Spinal cord (tissue), 10 donors: ENCODE results near the gene WWC2. TPM values are rescaled to one million over a fixed set of nuclear protein-coding genes. Genes with fewer than 3 reads are reported as not detected.

Source experiments
- DNase-seq, 6 donors: peaks; one replicate each; pipeline versions ENCODE4 v3.0.0 to v3.0.0-alpha.2; 2013 to 2015; ENCODE audit warnings: low spot score in 6 of 6, low read depth in 4 of 6
- H3K27ac ChIP-seq: one replicate; pipeline ENCODE4 v1.5.1; 2013; ENCODE audit warnings: low read depth, low read length, control low read depth
- H3K27me3 ChIP-seq: one replicate; pipeline ENCODE4 v1.6.1; 2013; ENCODE audit warnings: low read length; ENCODE audit not compliant: control insufficient read depth, insufficient read depth
- H3K36me3 ChIP-seq: one replicate; pipeline ENCODE4 v1.6.1; 2013; ENCODE audit warnings: low read length; ENCODE audit not compliant: control insufficient read depth, insufficient read depth
- H3K4me1 ChIP-seq: one replicate; pipeline ENCODE4 v1.6.1; 2013; ENCODE audit warnings: low read length; ENCODE audit not compliant: control insufficient read depth, insufficient read depth
- H3K4me3 ChIP-seq: one replicate; pipeline ENCODE4 v1.5.1; 2013; ENCODE audit warnings: low read depth, low read length, control low read depth
- H3K9me3 ChIP-seq: one replicate; pipeline ENCODE4 v1.6.1; 2013; ENCODE audit warnings: low read length; ENCODE audit not compliant: control insufficient read depth, insufficient read depth
- WGBS: methylation state at CpG from one replicate; pipeline ENCODE4 v1.1.5; 2013; ENCODE audit warnings: missing lambda C conversion rate; ENCODE audit not compliant: insufficient coverage; 5-methylcytosine and 5-hydroxymethylcytosine counted together
- polyA plus RNA-seq, 2 donors: library from polyadenylated mRNA; unstranded; fragments of 120-200 nt; gene quantifications; one replicate each; pipeline ENCODE4 v1.2.1, GENCODE V29; 2013; ENCODE audit not compliant: insufficient read length in 2 of 2
- total RNA-seq, 2 donors: library from RNA; depleted of rRNA in 1 of 2; stranded (reverse); fragments of 120-200 nt in 1 of 2; fragments of >200 nt in 1 of 2; gene quantifications; one replicate each; pipeline versions ENCODE4 v1.2.3 to v1.2.4, GENCODE V29; 2013 to 2014
- donor health status: healthy.

The WWC2 gene
- total and polyA plus RNA-seq, 4 donors = 19.0 to 33.4 (median 25.9) TPM

- H3K9me3 ChIP-seq = no peaks in the 10 kb centered on the region
- no peaks in the 10 kb centered on the region for H3K36me3 ChIP-seq
- H3K4me1 ChIP-seq = no peaks in the 10 kb centered on the region
- H3K4me3 ChIP-seq = no peak overlapping the region
- H3K27ac ChIP-seq = no peak overlapping the region
- no peaks in the 10 kb centered on the region for H3K27me3 ChIP-seq
- DNase-seq = no peak
- whole genome bisulfite sequencing = no CpG with 5 or more reads among the region's 2 CpGs
These were observed 205.5 kb downstream of the WWC2 start for GRCh38 chr4:183304538-183304937.

GRCh38 chr4:183306811-183307210, 207.8 kb downstream of the WWC2 start:
- H3K4me3 ChIP-seq = no peak overlapping the region
- no peaks in the 10 kb centered on the region for H3K9me3 ChIP-seq
- DNase-seq = peak in 1 of 6 donors; percentile 50
- no peaks in the 10 kb centered on the region for H3K36me3 ChIP-seq
- no CpG with 5 or more reads among the region's 3 CpGs for WGBS
- H3K27me3 ChIP-seq = no peaks in the 10 kb centered on the region
- H3K4me1 ChIP-seq = no peaks in the 10 kb centered on the region
- H3K27ac ChIP-seq = no peak overlapping the region

- WGBS = 92% methylated on average over 5 of the region's 5 CpGs
These were observed 213.8 kb downstream of the WWC2 start for GRCh38 chr4:183312841-183313240.

GRCh38 chr4:183314336-183314735, 215.3 kb downstream of the WWC2 start:
- no peaks in the 10 kb centered on the region for H3K9me3 ChIP-seq
- H3K27me3 ChIP-seq = no peaks in the 10 kb centered on the region
- H3K4me3 ChIP-seq = no peak overlapping the region
- no peak overlapping the region for H3K27ac ChIP-seq
- H3K36me3 ChIP-seq = peaks cover 36% of the 10 kb centered on the region
- no peak for DNase-seq
- 96% methylated on average over 15 of the region's 15 CpGs for WGBS
- H3K4me1 ChIP-seq = no peaks in the 10 kb centered on the region

More at GRCh38 chr4:183312841-183313240, 213.8 kb downstream of the WWC2 start:
- H3K27me3 ChIP-seq = no peaks in the 10 kb centered on the region
- DNase-seq = no peak
- no peak overlapping the region for H3K27ac ChIP-seq
- no peak overlapping the region for H3K4me3 ChIP-seq
- no peaks in the 10 kb centered on the region for H3K9me3 ChIP-seq
- H3K4me1 ChIP-seq = no peaks in the 10 kb centered on the region
- peaks cover 33% of the 10 kb centered on the region for H3K36me3 ChIP-seq

GRCh38 chr4:183314806-183315205, 215.7 kb downstream of the WWC2 start:
- no peak overlapping the region for H3K4me3 ChIP-seq
- no peaks in the 10 kb centered on the region for H3K4me1 ChIP-seq
- H3K36me3 ChIP-seq = peaks cover 36% of the 10 kb centered on the region
- H3K27me3 ChIP-seq = no peaks in the 10 kb centered on the region
- DNase-seq = no peak
- 94% methylated on average over 9 of the region's 9 CpGs for WGBS
- H3K27ac ChIP-seq = no peak overlapping the region
- no peaks in the 10 kb centered on the region for H3K9me3 ChIP-seq

GRCh38 chr4:183318656-183319055, 219.6 kb downstream of the WWC2 start:
- H3K27me3 ChIP-seq = no peaks in the 10 kb centered on the region
- H3K27ac ChIP-seq = no peak overlapping the region
- H3K4me1 ChIP-seq = no peaks in the 10 kb centered on the region
- DNase-seq = no peak
- 86% methylated on average over 4 of the region's 10 CpGs for WGBS
- no peaks in the 10 kb centered on the region for H3K9me3 ChIP-seq
- peaks cover 22% of the 10 kb centered on the region for H3K36me3 ChIP-seq
- no peak overlapping the region for H3K4me3 ChIP-seq

GRCh38 chr4:183320211-183321059, 221.4 kb downstream of the WWC2 start, which contains the start of gene CLDN22:
TSS of gene CLDN22 (minus strand) at chr4:183320276. CDS start at chr4:183320218, 58 bp downstream.
- WGBS = 100% methylated on average over 3 of the region's 6 CpGs
- Histone ChIP-seq H3K9me3 (no peaks in the 10 kb centered on the region), H3K27me3 (no peaks in the 10 kb centered on the region), H3K4me1 (no peaks in the 10 kb centered on the region), H3K27ac (no peak within 1 kb of the TSS), H3K4me3 (no peak within 1 kb of the TSS), H3K36me3 (peaks cover 9% of the 10 kb centered on the region)
- DNase-seq = no peak

- H3K4me3 ChIP-seq = no peak overlapping the region
- no peaks in the 10 kb centered on the region for H3K9me3 ChIP-seq
- WGBS = no CpG with 5 or more reads among the region's 2 CpGs
- H3K27ac ChIP-seq = no peak overlapping the region
- DNase-seq = no peak
- no peaks in the 10 kb centered on the region for H3K27me3 ChIP-seq
- H3K36me3 ChIP-seq = peaks cover 7% of the 10 kb centered on the region
- H3K4me1 ChIP-seq = no peaks in the 10 kb centered on the region
These were observed 222.0 kb downstream of the WWC2 start for GRCh38 chr4:183321079-183321478.

- Histone ChIP-seq H3K27me3 (no peaks in the 10 kb centered on the region), H3K27ac (no peak overlapping the region), H3K36me3 (peaks cover 2% of the 10 kb centered on the region), H3K4me1 (no peaks in the 10 kb centered on the region), H3K4me3 (no peak overlapping the region), H3K9me3 (no peaks in the 10 kb centered on the region)
- DNase-seq = no peak
- 94% methylated on average over 5 of the region's 5 CpGs for WGBS
These were observed 222.5 kb downstream of the WWC2 start for GRCh38 chr4:183321516-183321915.

GRCh38 chr4:183322326-183322725, 223.3 kb downstream of the WWC2 start, which contains the start of gene CLDN24:
TSS of gene CLDN24 (minus strand) at chr4:183322426. CDS start at chr4:183322426, 0 bp downstream.
- Histone ChIP-seq H3K27me3 (no peaks in the 10 kb centered on the region), H3K9me3 (no peaks in the 10 kb centered on the region), H3K27ac (no peak within 1 kb of the TSS), H3K4me3 (no peak within 1 kb of the TSS), H3K4me1 (no peaks in the 10 kb centered on the region), H3K36me3 (peaks cover 2% of the 10 kb centered on the region)
- whole genome bisulfite sequencing = 93% methylated on average over 2 of the region's 5 CpGs
- DNase-seq = no peak
